Suppressor macrophage treated with lipopolysaccharide for 1 hour (primary cell): ENCODE measurements around the gene ZNF536.

ENCODE experiments used
- DNase-seq, 3 donors: peaks; one replicate each; pipeline ENCODE4 v3.0.0-alpha.2; 2020 to 2022

Gene ZNF536

DNA sequence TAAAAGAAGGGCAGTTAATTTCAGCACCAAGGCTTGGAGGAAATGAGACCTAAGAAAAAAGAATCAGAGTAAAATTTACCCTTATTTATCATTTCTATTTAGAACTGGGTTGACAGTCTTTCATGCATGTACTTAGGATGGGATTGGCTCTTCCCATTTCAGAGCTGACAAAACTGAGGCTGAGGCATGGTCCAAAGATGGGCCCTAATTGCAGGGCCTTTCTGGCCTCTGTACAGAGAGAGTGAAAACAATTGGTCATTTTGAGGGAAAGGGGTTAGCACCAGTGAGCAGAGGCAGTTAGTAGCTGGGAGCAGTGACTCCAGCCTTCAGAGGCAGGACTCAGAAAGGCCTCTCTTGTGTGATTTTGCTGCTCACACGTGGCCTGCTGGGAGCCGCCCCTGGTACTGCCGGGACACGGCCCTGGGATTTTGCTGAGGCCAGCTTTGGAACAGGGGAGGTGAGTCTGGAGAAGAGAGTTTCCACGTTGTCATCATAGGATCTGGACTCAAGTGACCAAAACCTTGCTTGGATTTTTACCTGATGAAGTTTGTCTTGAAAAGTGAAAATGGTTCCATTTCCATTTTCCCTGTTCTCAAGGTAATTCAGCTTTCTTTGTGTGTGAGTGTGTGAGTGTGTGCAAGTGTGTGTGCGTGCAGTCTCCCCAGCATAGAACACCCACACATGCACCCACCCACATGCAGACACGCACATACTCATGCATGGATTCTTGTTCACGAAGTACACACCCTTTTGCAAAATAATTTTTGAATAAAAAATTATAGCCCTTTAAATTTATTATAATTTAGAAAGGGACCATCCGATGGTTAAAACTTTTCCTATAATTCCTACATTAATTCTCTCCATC, at the start of gene ZNF536:
Gene ZNF536, plus strand, starts transcription at position 425 of the 865 bp plus-strand sequence. CDS start 71,179 bp downstream, outside the sequence.
- DNase-seq: no peak

DNA sequence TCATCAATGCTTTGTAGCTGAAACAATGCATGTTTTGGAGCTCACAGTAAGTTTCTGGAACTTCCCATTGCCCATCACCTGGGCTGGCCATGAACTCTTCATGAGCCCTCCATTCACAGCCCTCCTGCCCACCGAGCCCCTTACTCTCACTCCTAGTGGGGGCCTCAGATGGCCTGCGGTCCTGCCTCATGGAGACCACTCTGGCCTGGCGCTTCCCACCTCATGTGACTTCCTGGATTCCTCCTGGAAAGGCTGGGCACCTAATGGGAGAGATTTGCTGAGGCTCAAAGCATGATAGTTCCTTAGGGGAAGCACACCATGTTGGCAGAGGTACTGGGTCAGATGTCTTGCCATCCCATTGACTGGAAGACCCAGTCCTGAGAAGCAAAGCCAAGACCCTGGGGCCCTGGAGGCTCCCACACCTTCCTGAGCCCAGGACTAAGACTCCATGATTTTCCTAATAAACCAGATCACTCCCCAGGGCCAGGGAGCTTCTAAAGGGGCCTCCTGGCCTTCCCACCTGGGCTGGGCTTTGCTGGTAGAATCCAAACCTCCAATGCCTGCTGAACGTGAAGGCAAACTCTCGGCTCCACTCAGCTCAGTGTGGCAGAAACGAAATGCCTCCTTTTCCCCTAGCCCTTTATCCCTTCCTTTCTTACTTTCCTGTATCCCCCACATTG, 49.4 kb upstream of the ZNF536 start:
- no peak for DNase-seq

DNA sequence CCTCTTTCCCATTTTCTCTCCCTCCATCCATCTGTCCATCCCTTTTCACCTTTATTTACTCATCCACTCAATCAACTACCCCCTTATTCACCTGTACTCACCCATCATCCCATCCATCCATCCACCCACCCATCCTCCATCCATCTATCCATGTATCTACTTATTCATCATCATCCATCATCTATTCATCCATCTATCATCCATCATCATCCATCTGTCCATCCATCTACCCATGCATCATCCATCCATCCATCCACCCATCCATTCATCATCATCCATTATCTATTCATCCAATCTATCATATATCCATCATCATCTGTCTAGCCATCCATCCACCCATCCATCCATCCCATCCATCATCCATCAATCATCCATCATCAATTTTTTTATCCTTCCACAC, 48.3 kb upstream of the ZNF536 start:
- DNase-seq: no peak

DNA sequence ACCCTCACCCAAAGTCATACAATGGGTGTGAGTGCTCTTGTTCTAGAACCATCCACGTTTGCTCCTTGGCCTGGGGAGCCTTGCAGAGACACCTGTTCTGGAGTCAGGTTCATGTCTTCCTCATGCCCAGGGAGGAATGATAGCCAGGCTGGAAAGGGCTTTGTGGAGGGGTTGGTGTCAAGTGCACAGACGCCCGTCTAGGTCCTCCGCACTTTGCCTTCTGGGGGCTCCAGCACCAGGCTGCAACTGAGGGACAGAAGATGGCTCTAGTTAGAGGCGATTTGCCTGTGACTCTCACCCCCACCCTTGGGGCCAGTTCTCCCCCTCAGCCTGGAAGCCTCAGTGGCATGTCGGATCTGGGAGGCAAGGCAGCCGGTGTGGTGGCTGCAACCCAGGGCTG, 47.2 kb upstream of the ZNF536 start:
- no peak for DNase-seq

DNA sequence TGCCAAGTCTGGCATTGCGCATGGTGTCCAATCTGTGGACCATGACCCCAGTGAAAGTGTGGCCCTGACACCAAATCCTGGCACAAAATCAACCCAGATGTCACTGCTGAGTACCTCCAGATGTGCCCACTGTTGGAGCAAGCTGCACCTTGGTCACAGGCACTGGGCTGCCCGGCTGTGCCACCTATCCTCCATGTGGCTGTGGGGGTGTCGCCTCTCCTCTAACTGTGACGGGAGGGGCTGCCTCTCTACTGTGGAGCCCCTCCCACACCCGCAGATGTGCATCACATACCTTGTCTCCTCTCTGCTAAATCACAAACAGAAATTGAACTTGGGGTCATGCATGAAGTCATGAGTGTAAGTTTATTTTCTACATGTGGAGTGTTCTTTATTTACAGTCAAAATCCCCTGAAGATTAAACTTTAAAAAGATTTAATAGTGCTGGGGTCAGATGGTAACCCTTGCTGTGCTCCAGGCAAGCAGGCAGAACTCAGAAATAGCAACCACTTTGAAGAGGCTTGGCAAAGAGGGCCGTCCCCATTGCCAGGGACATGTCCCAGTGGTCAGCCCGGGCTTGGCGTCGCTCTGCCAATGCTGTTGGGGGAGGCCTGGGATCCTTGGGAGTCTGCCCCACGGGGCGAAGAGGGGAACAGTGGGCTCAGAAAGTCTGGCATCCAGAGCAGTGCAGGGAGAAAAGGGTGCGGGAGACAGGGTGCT, 46.4 kb upstream of the ZNF536 start:
- DNase-seq: no peak

DNA sequence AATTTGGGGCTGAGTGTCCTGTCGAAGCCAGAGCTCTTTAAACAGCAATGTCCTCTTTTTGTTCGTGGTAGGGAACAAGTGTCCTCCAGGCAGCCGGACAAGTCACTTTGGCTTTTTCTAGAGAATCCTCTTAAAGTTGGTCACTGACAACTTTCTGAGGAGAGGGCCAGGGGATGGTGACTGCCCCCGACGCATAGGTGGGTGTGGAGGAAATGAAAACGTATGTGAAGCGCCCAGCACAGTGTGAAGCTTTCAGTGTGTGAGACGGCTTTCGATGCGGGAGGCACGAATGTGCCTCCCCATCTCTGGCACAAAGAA, 45.8 kb upstream of the ZNF536 start:
- DNase-seq: no peak

DNA sequence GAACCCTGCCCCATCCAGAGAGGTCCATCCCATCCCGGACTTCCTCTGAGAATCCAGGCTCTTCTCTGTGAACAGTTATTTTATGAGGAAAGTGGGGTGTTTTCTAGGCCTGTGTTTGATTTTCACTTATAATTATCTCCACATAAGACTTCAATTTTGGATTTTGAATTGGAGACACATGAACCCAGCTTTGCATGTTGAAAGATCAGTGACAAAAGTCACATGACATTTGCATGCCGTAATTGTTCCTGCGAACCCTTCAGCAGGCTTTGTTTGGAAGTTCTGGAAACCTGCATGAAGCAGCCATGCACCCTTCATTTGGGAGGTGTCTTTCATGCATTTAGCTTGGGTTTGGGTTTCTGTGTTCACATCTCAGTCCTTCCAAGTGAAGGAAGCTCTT, 44.9 kb upstream of the ZNF536 start:
- DNase-seq: no peak

DNA sequence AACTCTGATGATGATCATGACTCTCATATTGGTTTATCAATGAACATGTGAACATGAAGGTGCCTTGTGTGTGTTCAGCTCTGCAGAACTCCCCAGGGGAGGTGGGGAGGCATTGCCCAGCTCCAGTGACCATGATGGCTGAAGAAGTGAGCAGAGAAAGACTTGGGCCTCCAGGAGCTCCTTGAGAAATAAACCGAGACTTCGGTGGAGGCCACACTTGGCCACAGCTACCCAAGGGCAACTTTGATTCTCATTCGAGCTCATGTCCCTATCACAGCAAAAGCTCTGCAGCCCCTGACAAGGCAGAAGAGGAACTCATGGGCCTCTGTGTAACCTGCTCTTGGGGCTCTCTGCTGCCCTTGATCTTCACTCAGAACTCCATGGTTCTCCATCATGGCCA, 44.1 kb upstream of the ZNF536 start:
- no peak for DNase-seq

DNA sequence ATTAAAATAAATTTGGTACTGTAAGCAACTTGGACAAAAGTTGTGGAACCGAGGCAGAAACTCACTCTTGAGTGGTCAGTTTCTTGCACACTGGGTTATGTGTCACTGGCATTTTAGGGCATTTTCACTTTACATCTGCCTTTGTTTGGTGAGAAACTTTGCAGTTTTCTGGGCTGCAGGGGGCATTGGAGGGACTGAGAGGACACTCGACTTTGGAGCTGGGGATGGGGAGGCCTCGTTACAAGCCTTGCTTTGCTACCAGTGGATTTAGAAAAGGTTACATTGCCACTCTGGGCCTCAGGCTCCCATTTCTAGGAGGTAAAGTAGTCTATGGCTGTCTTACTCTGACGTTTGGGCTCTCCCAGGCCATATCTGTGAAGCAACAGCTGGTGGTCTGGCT, 41.9 kb upstream of the ZNF536 start:
- no peak for DNase-seq

DNA sequence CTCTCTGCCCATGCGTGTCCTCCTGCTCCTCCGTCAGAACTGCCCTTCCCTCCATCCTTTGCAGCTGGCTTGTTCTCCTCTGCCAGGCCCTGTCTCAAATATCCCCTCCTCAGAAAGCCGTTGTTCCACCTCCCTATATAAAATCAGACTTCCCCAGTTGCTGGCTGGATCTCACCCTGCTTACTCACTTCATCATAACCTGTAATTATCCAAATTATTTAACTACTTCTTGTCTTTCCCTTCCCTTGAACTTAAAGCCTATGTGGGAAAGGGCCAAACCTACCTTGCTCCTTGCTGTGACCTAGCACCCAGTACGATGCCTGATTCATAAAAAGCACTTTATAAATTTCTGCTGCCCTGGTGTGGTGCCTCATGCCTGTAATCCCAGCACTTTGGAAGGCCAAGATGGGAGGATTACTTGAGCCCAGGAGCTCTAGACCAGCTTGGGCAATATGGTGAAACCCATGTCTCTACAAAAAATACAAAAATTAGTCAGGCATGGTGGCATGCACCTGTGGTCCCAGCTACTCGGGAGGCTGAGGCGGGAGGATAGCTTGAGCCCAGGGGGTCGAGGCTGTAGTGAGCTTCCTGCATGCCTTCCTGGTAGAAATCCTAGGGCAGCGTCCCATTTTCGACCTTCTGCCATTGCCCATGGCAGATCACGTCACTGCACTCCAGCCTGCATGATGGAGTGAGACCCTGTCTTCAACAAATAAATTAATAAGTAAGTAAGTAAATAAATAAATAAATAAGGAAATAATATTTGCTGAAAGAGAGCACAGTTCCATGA, 39.5 kb upstream of the ZNF536 start:
- no peak for DNase-seq

DNA sequence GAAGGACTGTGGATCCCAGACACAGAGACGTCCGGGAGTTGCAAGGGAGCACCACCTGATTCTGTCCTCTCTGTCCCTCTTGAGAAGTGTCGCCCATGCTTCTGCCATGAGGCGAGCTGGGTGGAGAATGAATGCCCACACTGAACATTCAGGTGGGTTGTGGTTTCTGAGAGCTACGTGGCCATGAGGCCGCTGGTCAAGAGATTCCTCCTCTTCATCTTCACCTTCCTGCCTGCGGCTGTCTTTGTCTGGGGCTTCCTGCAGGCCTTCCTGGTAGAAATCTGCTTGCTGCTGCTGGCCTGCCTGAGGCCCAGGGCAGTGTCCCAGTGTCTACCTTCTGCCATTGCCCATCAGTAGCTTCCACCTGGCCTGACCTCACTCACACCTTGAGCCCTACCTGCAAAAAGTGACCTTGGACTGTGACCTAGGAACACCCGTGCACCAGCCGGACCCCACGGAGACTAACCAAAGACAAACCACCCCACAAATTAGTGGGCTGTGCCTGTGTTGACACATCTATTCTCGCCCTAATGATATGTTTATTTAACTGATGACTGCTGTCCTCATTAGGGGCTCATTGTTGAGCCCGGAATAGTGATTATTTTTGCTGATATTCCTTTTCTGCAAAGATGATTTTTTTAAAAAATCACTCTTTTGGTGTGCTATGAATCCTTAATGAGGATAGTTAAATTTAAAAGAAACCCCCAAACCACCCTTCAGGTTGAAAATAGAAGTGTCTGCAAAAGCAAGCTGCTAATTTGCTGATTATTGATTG, 38.7 kb upstream of the ZNF536 start:
- no peak for DNase-seq

DNA sequence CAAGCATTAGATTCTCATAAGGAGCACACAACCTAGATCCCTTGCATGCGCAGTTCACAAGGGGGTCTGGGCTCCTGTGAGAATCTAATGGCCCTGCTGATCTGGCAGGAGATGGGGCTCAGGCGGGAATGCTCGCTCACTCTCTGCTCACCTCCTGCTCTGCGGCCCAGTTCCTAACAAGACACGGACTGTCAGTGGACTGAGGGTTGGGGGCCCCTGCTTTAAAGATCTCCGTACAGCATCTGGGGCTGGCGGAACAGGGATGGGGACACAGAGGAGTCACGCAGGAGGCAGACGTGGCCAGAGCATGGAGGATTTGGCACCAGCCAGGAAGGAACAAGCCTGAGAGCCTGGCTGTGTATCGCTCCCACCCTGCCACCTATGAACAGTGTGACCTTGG, 37.3 kb upstream of the ZNF536 start:
- DNase-seq: no peak

DNA sequence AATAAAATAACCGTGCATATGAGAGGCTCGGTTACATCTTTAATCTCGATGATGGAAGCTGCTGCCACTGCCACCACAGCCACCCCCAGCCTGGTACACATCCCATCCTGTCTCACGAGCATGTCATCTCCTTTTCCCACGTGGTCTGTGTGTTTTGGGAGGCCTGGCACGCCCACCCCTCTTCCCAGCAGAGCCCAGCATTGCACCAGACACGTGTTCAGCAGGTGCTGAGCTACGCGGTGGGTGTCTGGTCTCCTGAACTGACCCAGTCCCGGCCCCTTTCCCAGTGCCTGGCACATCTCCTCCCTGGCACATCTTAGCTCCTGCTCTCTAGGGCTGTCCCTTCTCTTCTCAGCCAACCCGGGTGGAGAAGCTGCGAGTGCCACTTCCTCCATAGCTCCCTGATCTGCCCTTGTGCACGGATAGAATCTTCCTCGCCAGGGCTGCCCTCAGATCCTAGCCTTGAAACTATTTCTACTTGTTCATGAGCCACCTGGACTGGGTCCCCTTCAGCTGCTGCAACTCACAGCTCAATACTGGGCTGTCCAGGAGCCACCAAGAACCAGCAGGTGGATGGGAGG, 36.8 kb upstream of the ZNF536 start:
- DNase-seq: no peak

DNA sequence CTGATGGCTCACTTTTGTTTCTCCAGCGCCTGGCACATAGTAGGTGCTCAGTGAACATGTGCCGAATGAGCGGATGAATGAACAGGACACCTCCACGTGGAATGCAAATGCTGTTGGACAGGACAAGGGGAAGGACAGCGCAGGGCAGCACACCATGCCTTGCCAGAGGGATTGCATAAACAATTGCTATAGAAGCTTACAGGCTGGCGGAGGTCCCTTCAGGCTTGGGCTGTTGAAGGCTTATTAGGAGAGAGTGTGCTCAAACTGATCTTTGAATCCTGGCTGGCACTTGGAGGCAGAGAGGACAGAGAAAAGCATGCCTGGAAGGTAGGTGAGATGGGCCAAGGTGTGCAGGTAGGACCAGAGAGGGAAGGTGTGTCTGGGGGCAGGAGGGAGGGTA, 35.9 kb upstream of the ZNF536 start:
- DNase-seq: no peak

DNA sequence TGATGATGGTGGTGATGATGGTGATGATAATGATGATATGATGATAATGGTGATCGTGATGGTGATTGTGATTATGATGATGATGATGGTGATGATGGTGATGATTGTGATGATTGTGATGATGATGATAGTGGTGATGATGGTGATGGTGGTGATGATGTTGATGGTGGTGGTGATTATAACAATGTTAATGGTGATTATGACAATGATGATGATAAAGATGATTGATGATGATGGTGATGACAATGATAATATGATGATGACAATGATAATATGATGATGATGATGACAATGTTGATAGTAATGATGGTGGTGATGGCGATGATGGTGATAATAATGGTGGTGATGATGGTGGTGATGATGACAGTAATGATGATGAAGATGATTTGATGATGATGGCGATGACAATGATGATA, 34.1 kb upstream of the ZNF536 start:
- no peak for DNase-seq

DNA sequence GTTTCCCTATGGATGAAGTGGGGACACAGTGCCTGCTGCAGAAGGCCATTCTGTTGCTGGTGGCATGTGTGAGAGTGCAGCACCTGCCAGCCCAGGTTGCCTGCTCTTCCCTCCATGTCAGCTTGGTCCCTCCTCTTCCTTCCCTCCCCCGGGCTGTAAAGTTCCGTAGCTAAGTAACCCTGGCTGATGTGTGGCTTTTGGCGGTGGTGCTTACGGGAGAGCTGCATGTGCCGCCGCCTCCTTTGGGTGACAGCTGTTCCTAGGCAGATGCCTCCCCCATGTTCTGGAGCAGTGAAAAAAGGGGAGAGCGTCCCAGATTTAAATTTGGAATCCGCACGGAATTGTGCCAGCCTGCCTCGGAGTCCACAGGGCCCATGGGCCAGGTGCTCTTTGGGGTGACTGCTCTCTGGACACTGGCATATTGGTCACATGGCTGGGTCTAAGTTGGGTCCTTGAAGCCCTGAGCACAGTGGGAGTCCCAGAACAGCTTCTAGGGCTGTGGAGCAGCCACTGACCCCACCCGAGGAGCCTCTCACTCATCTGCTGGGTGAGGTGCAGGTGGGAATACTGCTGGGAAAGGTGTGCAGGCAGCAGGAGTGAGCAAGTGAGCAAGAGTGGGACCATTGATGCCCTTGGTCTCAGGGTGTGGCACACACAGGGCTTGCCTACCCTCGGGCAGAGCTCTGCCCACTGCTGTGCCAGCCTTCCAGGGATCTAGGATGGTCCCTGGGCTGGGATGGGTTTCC, 33.1 kb upstream of the ZNF536 start:
- DNase-seq: no peak

DNA sequence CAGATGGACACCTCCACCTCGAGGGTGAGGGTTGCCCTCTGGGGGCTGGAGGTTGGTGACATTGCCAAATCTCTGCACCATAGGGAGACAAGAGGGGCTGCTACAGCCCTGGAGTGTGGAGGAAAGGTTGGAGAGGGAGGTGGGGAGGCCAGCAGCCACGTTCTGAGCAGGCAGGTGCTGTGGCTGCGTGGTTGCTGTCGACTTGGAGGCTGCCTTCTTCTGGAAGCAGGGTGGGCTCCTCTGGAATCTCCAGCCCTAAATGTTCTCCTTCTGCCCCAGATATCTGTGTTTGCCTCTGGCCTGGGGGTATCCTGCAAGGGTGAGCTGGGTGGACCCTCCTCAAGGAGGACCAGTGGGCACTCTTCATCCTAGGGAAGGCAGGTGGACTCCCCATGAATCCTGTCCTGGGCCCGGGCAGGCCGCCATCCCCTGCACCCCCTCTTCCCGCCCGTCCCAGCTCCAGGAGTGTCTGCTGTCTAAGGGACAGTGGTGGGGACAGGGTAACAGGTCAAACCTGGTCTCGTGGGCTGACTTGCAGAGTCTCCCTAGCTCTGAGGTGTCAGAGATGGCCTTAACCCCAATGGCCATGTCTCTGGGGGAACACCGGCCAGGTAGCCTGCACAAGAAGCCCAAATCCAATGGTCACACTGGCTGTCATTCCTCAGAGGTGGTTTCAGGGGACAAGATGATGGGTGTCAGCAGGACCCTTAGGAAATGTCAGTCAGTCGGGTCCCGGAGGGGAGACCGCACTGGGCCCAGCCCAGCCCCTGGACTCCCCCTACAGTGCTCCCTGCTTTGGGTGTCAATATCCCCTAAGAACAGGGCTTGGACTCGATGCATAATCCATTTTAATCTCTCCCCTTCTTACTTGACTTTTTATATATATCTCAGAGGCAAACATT, 32.3 kb upstream of the ZNF536 start:
- DNase-seq: no peak

DNA sequence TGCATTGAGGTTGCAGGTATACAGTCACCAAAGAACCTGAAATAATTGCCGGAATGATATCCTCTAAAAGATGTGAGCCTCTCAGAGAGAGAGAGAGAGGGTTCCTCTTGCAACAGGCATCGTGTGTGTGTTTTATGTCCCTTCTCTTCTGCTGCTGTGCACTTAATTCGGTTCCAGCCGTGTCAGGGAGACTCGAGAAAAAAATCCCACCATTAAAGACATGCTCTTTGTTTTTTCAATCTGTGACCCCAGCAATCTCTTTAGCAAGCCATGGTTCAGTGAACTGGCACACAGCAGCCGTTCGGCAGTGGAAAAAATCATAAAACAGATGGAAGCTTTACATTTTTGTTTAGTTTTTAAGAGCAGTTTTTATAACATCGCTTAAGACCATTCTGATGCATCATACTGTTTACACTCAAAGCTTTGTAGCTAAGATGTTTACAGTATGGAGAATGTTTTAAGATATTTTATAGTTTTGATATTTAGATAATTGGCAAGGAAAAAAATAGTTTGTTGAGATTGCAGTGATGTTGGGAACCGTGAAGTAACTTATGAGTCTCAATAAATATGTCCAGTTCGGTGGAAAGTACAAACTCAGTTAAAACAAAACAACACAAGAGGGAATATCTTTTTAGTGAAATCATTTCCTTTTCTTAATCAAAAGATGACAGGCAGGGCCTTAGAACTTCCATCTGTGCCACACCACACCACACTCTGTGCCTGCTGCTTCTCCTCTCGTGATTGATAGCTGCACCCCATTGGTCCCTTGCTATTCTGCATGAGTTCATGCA, 31.2 kb upstream of the ZNF536 start:
- DNase-seq: no peak

DNA sequence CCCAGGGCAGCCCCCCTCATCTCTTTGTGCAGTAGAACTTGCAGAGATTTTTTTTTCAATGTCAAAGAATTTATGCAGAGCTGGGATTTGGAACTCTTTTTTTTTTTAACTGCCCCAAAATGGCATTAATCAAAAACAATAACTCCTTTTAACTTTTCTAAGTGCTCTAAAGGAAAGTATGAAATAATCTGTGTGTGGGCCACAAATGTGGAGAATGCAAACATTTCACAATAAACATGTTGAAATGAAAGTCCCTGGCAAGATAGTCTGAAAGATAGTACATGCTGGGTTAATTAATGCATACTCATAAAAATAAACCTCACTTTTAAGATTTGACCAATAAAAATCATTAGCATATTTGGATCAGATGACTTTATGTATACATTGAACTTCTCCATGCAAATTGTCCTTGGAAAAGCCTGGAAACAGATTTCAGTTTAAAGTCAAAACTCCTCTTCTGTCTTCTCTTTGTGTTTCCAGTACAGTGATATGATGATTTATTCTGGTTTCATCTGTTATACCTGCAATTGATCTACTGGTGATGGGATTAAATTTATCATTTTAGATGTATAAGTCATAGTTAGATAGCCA, 30.5 kb upstream of the ZNF536 start:
- no peak for DNase-seq
